Measurements from ENCODE around the gene PPP1R27. TPM values are rescaled to one million over a fixed set of nuclear protein-coding genes. Genes with fewer than 3 reads are reported as not detected.

Gene PPP1R27
- total and polyA plus RNA-seq, 9 of the 15 experiments (the other 6 are each of a cell fraction or from before 2014, with no cell fraction given), result 0.29 to 6.9 (median 1.5) TPM; not detected in 2

DNA sequence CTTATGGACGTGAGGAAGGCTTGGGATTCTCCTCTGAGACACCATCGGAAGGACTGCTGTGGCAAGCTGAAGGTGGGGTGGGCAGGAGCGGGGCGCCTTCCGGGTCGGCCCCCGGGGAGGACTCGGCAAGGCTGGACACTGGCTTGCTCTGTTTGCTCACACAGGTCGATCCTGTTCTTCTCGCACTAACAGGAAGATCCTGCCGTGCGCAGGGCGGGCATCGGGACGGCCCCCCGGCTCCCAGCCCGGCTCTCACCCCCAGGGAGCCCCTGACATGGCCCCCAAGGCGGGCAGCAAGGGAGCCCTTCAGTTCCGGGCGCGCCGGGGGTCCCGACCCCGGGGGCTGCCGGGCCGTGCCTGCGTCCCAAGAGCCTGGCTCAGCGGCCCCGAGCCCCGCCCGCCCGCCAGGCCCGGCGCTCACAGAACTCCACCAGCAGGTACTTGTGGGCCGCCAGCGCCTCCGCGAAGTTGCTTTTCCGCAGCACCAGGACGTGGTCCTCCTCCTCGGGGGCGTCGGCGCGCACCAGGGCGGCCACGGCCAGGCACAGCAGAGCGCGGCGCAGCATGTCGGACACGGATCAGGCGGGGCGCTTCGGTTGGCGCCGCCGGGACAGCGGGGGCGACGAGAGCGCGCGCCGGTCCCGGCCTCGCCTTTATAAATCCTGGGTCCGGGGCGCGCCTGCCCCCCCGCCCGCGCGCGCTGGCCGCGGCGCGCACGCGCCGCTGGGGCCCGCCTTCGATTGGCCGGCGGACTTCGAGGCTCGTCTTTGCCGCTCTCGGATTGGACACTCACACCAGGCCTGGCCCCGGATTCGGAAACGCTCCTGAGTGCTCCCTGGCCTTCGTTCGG lies 25.3 kb upstream of the PPP1R27 start, which contains the start of gene P4HB (continued):
- TF ChIP-seq, protein P1, sequence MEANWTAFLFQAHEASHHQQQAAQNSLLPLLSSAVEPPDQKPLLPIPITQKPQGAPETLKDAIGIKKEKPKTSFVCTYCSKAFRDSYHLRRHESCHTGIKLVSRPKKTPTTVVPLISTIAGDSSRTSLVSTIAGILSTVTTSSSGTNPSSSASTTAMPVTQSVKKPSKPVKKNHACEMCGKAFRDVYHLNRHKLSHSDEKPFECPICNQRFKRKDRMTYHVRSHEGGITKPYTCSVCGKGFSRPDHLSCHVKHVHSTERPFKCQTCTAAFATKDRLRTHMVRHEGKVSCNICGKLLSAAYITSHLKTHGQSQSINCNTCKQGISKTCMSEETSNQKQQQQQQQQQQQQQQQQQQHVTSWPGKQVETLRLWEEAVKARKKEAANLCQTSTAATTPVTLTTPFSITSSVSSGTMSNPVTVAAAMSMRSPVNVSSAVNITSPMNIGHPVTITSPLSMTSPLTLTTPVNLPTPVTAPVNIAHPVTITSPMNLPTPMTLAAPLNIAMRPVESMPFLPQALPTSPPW (CRISPR knock-in tag; IDR thresholded peaks at IDR 0.05), result peak; percentile 99
- TF ChIP-seq, protein P2, sequence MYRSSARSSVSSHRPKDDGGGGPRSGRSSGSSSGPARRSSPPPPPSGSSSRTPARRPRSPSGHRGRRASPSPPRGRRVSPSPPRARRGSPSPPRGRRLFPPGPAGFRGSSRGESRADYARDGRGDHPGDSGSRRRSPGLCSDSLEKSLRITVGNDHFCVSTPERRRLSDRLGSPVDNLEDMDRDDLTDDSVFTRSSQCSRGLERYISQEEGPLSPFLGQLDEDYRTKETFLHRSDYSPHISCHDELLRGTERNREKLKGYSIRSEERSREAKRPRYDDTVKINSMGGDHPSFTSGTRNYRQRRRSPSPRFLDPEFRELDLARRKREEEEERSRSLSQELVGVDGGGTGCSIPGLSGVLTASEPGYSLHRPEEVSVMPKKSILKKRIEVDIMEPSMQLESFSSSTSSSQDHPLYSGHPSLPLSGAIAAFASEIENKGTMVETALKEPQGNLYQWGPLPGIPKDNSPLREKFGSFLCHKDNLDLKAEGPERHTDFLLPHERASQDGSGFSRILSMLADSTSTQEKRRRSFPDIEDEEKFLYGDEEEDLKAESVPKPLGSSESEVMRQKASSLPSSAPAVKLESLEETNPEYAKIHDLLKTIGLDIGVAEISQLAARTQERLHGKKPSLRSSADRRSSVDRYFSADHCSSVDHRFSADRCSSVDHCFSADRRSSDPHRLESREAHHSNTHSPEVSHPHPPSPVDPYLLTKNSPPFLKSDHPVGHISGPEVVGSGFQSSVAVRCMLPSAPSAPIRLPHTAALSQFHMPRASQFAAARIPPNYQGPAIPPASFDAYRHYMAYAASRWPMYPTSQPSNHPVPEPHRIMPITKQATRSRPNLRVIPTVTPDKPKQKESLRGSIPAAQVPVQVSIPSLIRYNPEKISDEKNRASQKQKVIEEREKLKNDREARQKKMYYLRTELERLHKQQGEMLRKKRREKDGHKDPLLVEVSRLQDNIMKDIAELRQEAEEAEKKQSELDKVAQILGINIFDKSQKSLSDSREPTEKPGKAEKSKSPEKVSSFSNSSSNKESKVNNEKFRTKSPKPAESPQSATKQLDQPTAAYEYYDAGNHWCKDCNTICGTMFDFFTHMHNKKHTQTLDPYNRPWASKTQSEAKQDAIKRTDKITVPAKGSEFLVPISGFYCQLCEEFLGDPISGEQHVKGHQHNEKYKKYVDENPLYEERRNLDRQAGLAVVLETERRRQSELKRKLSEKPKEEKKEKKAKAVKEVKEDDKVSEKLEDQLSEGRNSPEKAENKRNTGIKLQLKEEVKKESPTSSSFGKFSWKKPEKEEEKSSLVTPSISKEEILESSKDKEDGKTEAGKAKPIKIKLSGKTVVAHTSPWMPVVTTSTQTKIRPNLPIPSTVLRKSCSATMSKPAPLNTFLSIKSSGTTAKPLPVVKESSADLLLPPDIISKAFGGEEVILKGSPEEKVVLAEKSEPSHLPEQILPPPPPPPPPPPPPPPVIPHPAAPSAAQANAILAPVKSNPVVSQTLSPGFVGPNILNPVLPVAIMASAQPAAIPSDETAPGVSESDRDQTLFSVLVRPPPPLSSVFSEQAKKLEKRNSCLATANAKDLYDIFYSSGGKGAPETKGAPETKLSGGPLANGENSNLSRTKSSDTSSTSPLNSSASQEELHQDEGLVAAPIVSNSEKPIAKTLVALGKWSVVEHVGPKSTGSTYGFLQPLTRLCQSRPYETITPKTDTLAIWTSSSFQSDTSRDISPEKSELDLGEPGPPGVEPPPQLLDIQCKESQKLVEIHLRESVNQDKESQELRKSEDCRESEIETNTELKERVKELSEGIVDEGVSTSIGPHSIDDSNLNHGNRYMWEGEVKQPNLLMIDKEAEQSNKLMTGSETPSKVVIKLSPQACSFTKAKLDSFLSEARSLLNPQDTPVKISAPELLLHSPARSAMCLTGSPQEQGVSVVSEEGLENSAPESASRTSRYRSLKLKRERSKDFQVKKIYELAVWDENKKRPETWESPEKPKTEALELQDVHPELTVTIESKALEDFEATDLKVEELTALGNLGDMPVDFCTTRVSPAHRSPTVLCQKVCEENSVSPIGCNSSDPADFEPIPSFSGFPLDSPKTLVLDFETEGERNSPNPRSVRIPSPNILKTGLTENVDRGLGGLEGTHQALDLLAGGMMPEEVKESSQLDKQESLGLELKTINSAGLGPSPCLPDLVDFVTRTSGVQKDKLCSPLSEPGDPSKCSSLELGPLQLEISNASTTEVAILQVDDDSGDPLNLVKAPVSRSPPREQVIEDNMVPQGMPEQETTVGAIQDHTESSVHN (IDR thresholded peaks at IDR 0.05; ENCODE audit: borderline replicate concordance in 1 of 2, low read depth in 1 of 2), result no peak
- no peak for TF ChIP-seq FOXA1 (IDR thresholded peaks at IDR 0.05; ENCODE audit: borderline replicate concordance)
- TF ChIP-seq POLR2H (tag; IDR thresholded peaks at IDR 0.05; ENCODE audit: low read depth), result peak; percentile 82
- TF ChIP-seq RBM15 (IDR thresholded peaks at IDR 0.05; ENCODE audit: insufficient read depth, low read length), result no peak
- peak; percentile 82 to 97 for TF ChIP-seq NONO (IDR thresholded peaks at IDR 0.05; ENCODE audit: low read depth in 2 of 2, low read length in 1 of 2)
- TF ChIP-seq, protein P3, sequence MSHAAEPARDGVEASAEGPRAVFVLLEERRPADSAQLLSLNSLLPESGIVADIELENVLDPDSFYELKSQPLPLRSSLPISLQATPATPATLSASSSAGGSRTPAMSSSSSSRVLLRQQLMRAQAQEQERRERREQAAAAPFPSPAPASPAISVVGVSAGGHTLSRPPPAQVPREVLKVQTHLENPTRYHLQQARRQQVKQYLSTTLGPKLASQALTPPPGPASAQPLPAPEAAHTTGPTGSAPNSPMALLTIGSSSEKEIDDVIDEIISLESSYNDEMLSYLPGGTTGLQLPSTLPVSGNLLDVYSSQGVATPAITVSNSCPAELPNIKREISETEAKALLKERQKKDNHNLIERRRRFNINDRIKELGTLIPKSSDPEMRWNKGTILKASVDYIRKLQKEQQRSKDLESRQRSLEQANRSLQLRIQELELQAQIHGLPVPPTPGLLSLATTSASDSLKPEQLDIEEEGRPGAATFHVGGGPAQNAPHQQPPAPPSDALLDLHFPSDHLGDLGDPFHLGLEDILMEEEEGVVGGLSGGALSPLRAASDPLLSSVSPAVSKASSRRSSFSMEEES (CRISPR knock-in tag; IDR thresholded peaks at IDR 0.05), result no peak
- TF ChIP-seq FOXK2 (conservative IDR thresholded peaks at IDR 0.05 in 1 of 2, IDR thresholded peaks at IDR 0.05 in 1 of 2; ENCODE audit: low read depth in 2 of 2), result no peak
- TF ChIP-seq ZNF583 (CRISPR knock-in tag; IDR thresholded peaks at IDR 0.05), result peak; percentile 92; the same call in 1 of the 2 replicates
- TF ChIP-seq ZNF23 (CRISPR knock-in tag; IDR thresholded peaks at IDR 0.05), result no peak
- TF ChIP-seq RFX1 (IDR thresholded peaks at IDR 0.05), result no peak
- no peak for TF ChIP-seq SAFB (IDR thresholded peaks at IDR 0.05; ENCODE audit: borderline replicate concordance, low read depth, low read length)
- TF ChIP-seq NR2C2 (CRISPR knock-in tag; IDR thresholded peaks at IDR 0.05), result peak; percentile 69; the same call in 1 of the 2 replicates
- peak; percentile 97; the same call in 1 of the 2 replicates for TF ChIP-seq NR2C2 (tag; IDR thresholded peaks at IDR 0.05)
